ENCODE data around the gene PCGF2. TPM values are rescaled to one million over a fixed set of nuclear protein-coding genes. Genes with fewer than 3 reads are reported as not detected.

The PCGF2 gene
- total and polyA plus RNA-seq, 9 of the 15 experiments (the other 6 are each of a cell fraction or from before 2014, with no cell fraction given), result 1.3 to 33.4 (median 7.0) TPM

DNA sequence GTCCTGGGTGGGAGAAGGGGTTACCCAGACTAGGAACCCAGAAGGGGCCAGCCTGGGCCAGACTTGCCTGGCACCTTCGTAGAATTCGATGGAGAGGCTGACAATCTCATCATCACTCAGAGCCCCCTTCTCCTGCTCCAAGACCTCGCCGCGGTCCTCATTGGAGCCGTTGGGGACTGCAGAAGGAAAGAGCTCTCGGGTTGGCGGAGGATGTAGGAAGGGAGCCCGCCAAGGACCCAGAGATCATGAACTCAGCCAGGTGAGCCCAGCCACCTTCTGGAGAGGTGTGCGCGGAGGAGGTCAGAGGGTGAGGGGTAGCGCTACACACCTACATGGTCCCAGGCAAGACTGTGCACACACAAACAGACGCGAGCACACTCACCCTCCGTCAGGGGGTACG is 9.4 kb downstream of the PCGF2 start:
- Histone ChIP-seq H2AFZ (ENCODE audit: low read depth, low read length) (no peak overlapping the region), H3K9me1 (ENCODE audit: control insufficient read depth, insufficient read depth, low read length) (peaks cover 3% of the 10 kb centered on the region), H3K4me1 (replicated peaks in 1 of 2; ENCODE audit: control insufficient read depth in 2 of 2, insufficient read depth in 2 of 2, low read length in 2 of 2) (peaks cover 2 to 35% of the 10 kb centered on the region in 2 experiments; a peak in 3 of 5 replicates), H3K4me2 (ENCODE audit: insufficient read depth, low read length) (no peak overlapping the region), H3K79me2 (ENCODE audit: control insufficient read depth, insufficient read depth, low read length) (peaks cover 25% of the 10 kb centered on the region), H3K36me3 (ENCODE audit: control insufficient read depth, insufficient read depth, low read length) (peaks cover 65% of the 10 kb centered on the region; the same call in 2 of the 3 replicates), H3K9ac (ENCODE audit: insufficient read depth in 1 of 2, low read depth in 2 of 2, low read length in 2 of 2) (no peak overlapping the region), H3K4me3 (no peak overlapping the region), H3K27ac (ENCODE audit: extremely low read depth, low read depth, low read length) (no peak overlapping the region), H4K20me1 (replicated peaks; ENCODE audit: control insufficient read depth, insufficient read depth, low read length) (peaks cover 7% of the 10 kb centered on the region; the same call in 1 of the 2 replicates), H3K9me3 (replicated peaks; ENCODE audit: control insufficient read depth, insufficient read depth, low read depth, low read length) (no peaks in the 10 kb centered on the region), H3K27me3 (ENCODE audit: control insufficient read depth in 2 of 2, insufficient read depth in 2 of 2, low read length in 2 of 2) (no peaks in the 10 kb centered on the region)
- TF ChIP-seq POLR2G (IDR thresholded peaks at IDR 0.05; ENCODE audit: low read depth, low read length), result peak; percentile 1; the same call in 1 of the 2 replicates
- TF ChIP-seq ZNF224 (CRISPR knock-in tag; IDR thresholded peaks at IDR 0.05), result no peak
- TF ChIP-seq ZC3H4 (CRISPR knock-in tag; IDR thresholded peaks at IDR 0.05; ENCODE audit: borderline replicate concordance), result no peak
- TF ChIP-seq, protein P1, sequence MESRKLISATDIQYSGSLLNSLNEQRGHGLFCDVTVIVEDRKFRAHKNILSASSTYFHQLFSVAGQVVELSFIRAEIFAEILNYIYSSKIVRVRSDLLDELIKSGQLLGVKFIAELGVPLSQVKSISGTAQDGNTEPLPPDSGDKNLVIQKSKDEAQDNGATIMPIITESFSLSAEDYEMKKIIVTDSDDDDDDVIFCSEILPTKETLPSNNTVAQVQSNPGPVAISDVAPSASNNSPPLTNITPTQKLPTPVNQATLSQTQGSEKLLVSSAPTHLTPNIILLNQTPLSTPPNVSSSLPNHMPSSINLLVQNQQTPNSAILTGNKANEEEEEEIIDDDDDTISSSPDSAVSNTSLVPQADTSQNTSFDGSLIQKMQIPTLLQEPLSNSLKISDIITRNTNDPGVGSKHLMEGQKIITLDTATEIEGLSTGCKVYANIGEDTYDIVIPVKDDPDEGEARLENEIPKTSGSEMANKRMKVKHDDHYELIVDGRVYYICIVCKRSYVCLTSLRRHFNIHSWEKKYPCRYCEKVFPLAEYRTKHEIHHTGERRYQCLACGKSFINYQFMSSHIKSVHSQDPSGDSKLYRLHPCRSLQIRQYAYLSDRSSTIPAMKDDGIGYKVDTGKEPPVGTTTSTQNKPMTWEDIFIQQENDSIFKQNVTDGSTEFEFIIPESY (CRISPR knock-in tag; IDR thresholded peaks at IDR 0.05), result peak; percentile 49; the same call in 1 of the 2 replicates
- TF ChIP-seq HDAC8 (tag; IDR thresholded peaks at IDR 0.05), result no peak
- TF ChIP-seq FOXA1 (IDR thresholded peaks at IDR 0.05; ENCODE audit: borderline replicate concordance), result no peak
- POLR2A ChIA-PET, result no interaction called here
- DNase-seq (ENCODE audit: extremely low read depth in 1 of 4, low spot score in 3 of 4), result no peak
- intact Hi-C loops (cut with micrococcal nuclease) (no loop called here), in situ Hi-C loops (cut with MboI) (no loop called here)
- no peak for FAIRE-seq
- ATAC-seq, result no peak
- 96% methylated on average over 14 of the region's 16 CpGs for WGBS (ENCODE audit: insufficient coverage, low coverage, missing lambda C conversion rate)
- CTCF ChIA-PET (ENCODE audit: low intra/inter-chr PET ratio), result no interaction called here
- no TSS peak for BruUV-seq (replicated peaks)

Data from K562 (cell line).